KOPT-K1 (cell line): ENCODE data around the gene TMEM214.

Experiments
- H3K27ac ChIP-seq: fragments of 200-600 bp; sonication (generic); 2 replicates; pipeline ENCODE4 v1.5.1; 2016; ENCODE audit warnings: antibody characterized with exemption, mild to moderate bottlenecking, low read depth, low read length; ENCODE audit not compliant: poor library complexity, severe bottlenecking
- H3K36me3 ChIP-seq: fragments of 200-600 bp; sonication (generic); 2 replicates; pipeline ENCODE4 v1.5.1; 2017; ENCODE audit warnings: antibody characterized with exemption, mild to moderate bottlenecking, low read length, moderate library complexity; ENCODE audit not compliant: insufficient read depth
- H3K9me3 ChIP-seq: fragments of 200-600 bp; sonication (generic); 2 replicates; pipeline ENCODE4 v1.5.1; 2017; ENCODE audit warnings: antibody characterized with exemption, low read length, mild to moderate bottlenecking; ENCODE audit not compliant: insufficient read depth, poor library complexity, severe bottlenecking

Gene TMEM214

GRCh38 chr2:27087823-27088410, 55.2 kb downstream of the TMEM214 start:
- Histone ChIP-seq H3K9me3 (no peaks in the 10 kb centered on the region), H3K27ac (no peak overlapping the region)

GRCh38 chr2:27088634-27089033, 55.9 kb downstream of the TMEM214 start:
- H3K27ac ChIP-seq = no peak overlapping the region
- H3K9me3 ChIP-seq = no peaks in the 10 kb centered on the region
- H3K36me3 ChIP-seq = no peaks in the 10 kb centered on the region

More at GRCh38 chr2:27087823-27088410, 55.2 kb downstream of the TMEM214 start:
- H3K36me3 ChIP-seq = no peaks in the 10 kb centered on the region

- Histone ChIP-seq H3K27ac (no peak overlapping the region), H3K9me3 (no peaks in the 10 kb centered on the region), H3K36me3 (no peaks in the 10 kb centered on the region)
Observed at GRCh38 chr2:27089111-27089954, 56.6 kb downstream of the TMEM214 start.
